Measurements from ENCODE around the gene R3HDM2. TPM values are rescaled to one million over a fixed set of nuclear protein-coding genes. Genes with fewer than 3 reads are reported as not detected.

Gene R3HDM2
- total RNA-seq, 2 donors from 2014 or later, result 78.9 to 79.1 TPM

GRCh38 chr12:57243521-57244311 is 187.1 kb downstream of the R3HDM2 start:
- Mint-ChIP-seq H3K36me3 (ENCODE audit: insufficient read depth in 2 of 2) (peaks cover 6 to 13% of the 10 kb centered on the region in 2 donors), H3K4me3 (peak overlapping the region; percentile 61 to 100), H3K9me3 (no peaks in the 10 kb centered on the region), H3K4me1 (ENCODE audit: low read depth) (peaks cover 56% of the 10 kb centered on the region), H3K27ac (no peak overlapping the region), H3K27me3 (ENCODE audit: low read depth) (peaks cover 43% of the 10 kb centered on the region)
- ATAC-seq (replicated peaks in 1 of 2) (peak; percentile 12 to 14), DNase-seq (peak; percentile 85 to 88)

- DNase-seq, result peak; percentile 80 to 82
- Mint-ChIP-seq H3K36me3 (ENCODE audit: insufficient read depth in 2 of 2) (peaks cover 6 to 13% of the 10 kb centered on the region in 2 donors), H3K4me1 (ENCODE audit: low read depth) (peaks cover 62% of the 10 kb centered on the region), H3K4me3 (peak overlapping the region; percentile 61 to 100), H3K27ac (no peak overlapping the region), H3K9me3 (no peaks in the 10 kb centered on the region), H3K27me3 (ENCODE audit: low read depth) (peaks cover 48% of the 10 kb centered on the region)
- peak; percentile 36 to 44 for ATAC-seq (replicated peaks in 1 of 2)
Measured at GRCh38 chr12:57242691-57243454, 188.0 kb downstream of the R3HDM2 start.

GRCh38 chr12:57242329-57242690 is 188.5 kb downstream of the R3HDM2 start:
- Mint-ChIP-seq H3K36me3 (ENCODE audit: insufficient read depth in 2 of 2) (peaks cover 6 to 13% of the 10 kb centered on the region in 2 donors), H3K9me3 (no peaks in the 10 kb centered on the region), H3K27me3 (ENCODE audit: low read depth) (peaks cover 53% of the 10 kb centered on the region), H3K27ac (no peak overlapping the region), H3K4me3 (peak overlapping the region; percentile 89 to 100), H3K4me1 (ENCODE audit: low read depth) (peaks cover 68% of the 10 kb centered on the region)
- DNase-seq, result peak in 1 of 2 donors; percentile 2
- ATAC-seq (replicated peaks in 1 of 2), result no peak

GRCh38 chr12:57241402-57242310 is 189.2 kb downstream of the R3HDM2 start:
- Mint-ChIP-seq H3K9me3 (no peaks in the 10 kb centered on the region), H3K36me3 (ENCODE audit: insufficient read depth in 2 of 2) (peaks cover 6 to 13% of the 10 kb centered on the region in 2 donors), H3K4me1 (ENCODE audit: low read depth) (peaks cover 74% of the 10 kb centered on the region), H3K4me3 (peak overlapping the region; percentile 89 to 100), H3K27ac (peak overlapping the region; percentile 5), H3K27me3 (ENCODE audit: low read depth) (peaks cover 58% of the 10 kb centered on the region)
- peak in 1 of 2 donors; percentile 16 for DNase-seq
- no peak for ATAC-seq (replicated peaks in 1 of 2)

GRCh38 chr12:57240926-57241401 is 189.9 kb downstream of the R3HDM2 start:
- DNase-seq, result peak; percentile 50 to 57
- Mint-ChIP-seq H3K4me3 (peak overlapping the region; percentile 89 to 100), H3K27me3 (ENCODE audit: low read depth) (peaks cover 58% of the 10 kb centered on the region), H3K27ac (peak overlapping the region; percentile 27), H3K36me3 (ENCODE audit: insufficient read depth in 2 of 2) (peaks cover 6 to 13% of the 10 kb centered on the region in 2 donors), H3K4me1 (ENCODE audit: low read depth) (peaks cover 81% of the 10 kb centered on the region), H3K9me3 (no peaks in the 10 kb centered on the region)
- ATAC-seq (replicated peaks in 1 of 2), result peak in 1 of 2 donors; percentile 8

GRCh38 chr12:57240066-57240921 is 190.5 kb downstream of the R3HDM2 start:
- H3K4me3 Mint-ChIP-seq, result peak overlapping the region; percentile 89 to 100
- peak overlapping the region; percentile 27 for H3K27ac Mint-ChIP-seq
- peaks cover 6 to 13% of the 10 kb centered on the region in 2 donors for H3K36me3 Mint-ChIP-seq (ENCODE audit: insufficient read depth in 2 of 2)
- peaks cover 84% of the 10 kb centered on the region for H3K4me1 Mint-ChIP-seq (ENCODE audit: low read depth)
- ATAC-seq (replicated peaks in 1 of 2) (peak; percentile 38 to 41), DNase-seq (peak; percentile 83 to 84)
- peaks cover 58% of the 10 kb centered on the region for H3K27me3 Mint-ChIP-seq (ENCODE audit: low read depth)
- no peaks in the 10 kb centered on the region for H3K9me3 Mint-ChIP-seq

GRCh38 chr12:57239587-57240065 is 191.2 kb downstream of the R3HDM2 start:
- peaks cover 58% of the 10 kb centered on the region for H3K27me3 Mint-ChIP-seq (ENCODE audit: low read depth)
- peaks cover 7 to 14% of the 10 kb centered on the region in 2 donors for H3K36me3 Mint-ChIP-seq (ENCODE audit: insufficient read depth in 2 of 2)
- H3K27ac Mint-ChIP-seq, result peak overlapping the region; percentile 27
- ATAC-seq (replicated peaks in 1 of 2), result peak; percentile 0 to 7
- peak overlapping the region; percentile 89 to 100 for H3K4me3 Mint-ChIP-seq
- DNase-seq, result no peak
- no peaks in the 10 kb centered on the region for H3K9me3 Mint-ChIP-seq
- H3K4me1 Mint-ChIP-seq (ENCODE audit: low read depth), result peaks cover 86% of the 10 kb centered on the region

GRCh38 chr12:57238854-57239554 is 191.8 kb downstream of the R3HDM2 start:
- Mint-ChIP-seq H3K36me3 (ENCODE audit: insufficient read depth in 2 of 2) (peaks cover 10 to 21% of the 10 kb centered on the region in 2 donors), H3K4me1 (ENCODE audit: low read depth) (peaks cover 88% of the 10 kb centered on the region), H3K27ac (peak overlapping the region; percentile 58), H3K4me3 (peak overlapping the region; percentile 89 to 100), H3K9me3 (no peaks in the 10 kb centered on the region), H3K27me3 (ENCODE audit: low read depth) (peaks cover 52% of the 10 kb centered on the region)
- peak; percentile 52 to 60 for ATAC-seq (replicated peaks in 1 of 2)
- DNase-seq, result peak; percentile 90 to 96

- peaks cover 12 to 25% of the 10 kb centered on the region in 2 donors for H3K36me3 Mint-ChIP-seq (ENCODE audit: insufficient read depth in 2 of 2)
- H3K27me3 Mint-ChIP-seq (ENCODE audit: low read depth), result peaks cover 48% of the 10 kb centered on the region
- H3K4me3 Mint-ChIP-seq, result peak overlapping the region; percentile 89 to 100
- H3K27ac Mint-ChIP-seq, result peak overlapping the region; percentile 58
- peaks cover 84% of the 10 kb centered on the region for H3K4me1 Mint-ChIP-seq (ENCODE audit: low read depth)
- H3K9me3 Mint-ChIP-seq, result no peaks in the 10 kb centered on the region
- DNase-seq, result peak in 1 of 2 donors; percentile 46
- ATAC-seq (replicated peaks in 1 of 2), result peak; percentile 2 to 4
Measured at GRCh38 chr12:57237932-57238853, 192.7 kb downstream of the R3HDM2 start.

- Mint-ChIP-seq H3K4me3 (peak overlapping the region; percentile 89 to 100), H3K4me1 (ENCODE audit: low read depth) (peaks cover 82% of the 10 kb centered on the region), H3K27me3 (ENCODE audit: low read depth) (peaks cover 42% of the 10 kb centered on the region)
Measured at GRCh38 chr12:57237596-57237931, 193.3 kb downstream of the R3HDM2 start.

More at GRCh38 chr12:57237596-57237931, 193.3 kb downstream of the R3HDM2 start:
- no peak for DNase-seq
- Mint-ChIP-seq H3K36me3 (ENCODE audit: insufficient read depth in 2 of 2) (peaks cover 17 to 29% of the 10 kb centered on the region in 2 donors), H3K27ac (no peak overlapping the region), H3K9me3 (no peaks in the 10 kb centered on the region)
- no peak for ATAC-seq (replicated peaks in 1 of 2)

All from activated T-cell treated with anti-CD3 and anti-CD28 coated beads, Interleukin-2, amount 50 U/mL, for 72 hours (primary cell).